ENCODE results near the gene CFAP54. TPM values are rescaled to one million over a fixed set of nuclear protein-coding genes. Genes with fewer than 3 reads are reported as not detected.

CFAP54 gene
- total and polyA plus RNA-seq, 2 donors (not counting 1 experiment from before 2014, with no cell fraction given), result 0.93 to 7.1 TPM

GRCh38 chr12:96548384-96548783, 59.0 kb downstream of the CFAP54 start:
- TF ChIP-seq EZH2 (IDR thresholded peaks at IDR 0.05; ENCODE audit: low read length, missing control alignments) (no peak), CTCF (conservative IDR thresholded peaks at IDR 0.05 in 1 of 2, IDR thresholded peaks at IDR 0.05 in 1 of 2; ENCODE audit: low read depth in 1 of 2, low read length in 2 of 2) (no peak)
- Histone ChIP-seq H3K9ac (ENCODE audit: insufficient read depth, low read length) (no peak overlapping the region), H3K79me2 (ENCODE audit: control insufficient read depth, insufficient read depth, low read length) (no peaks in the 10 kb centered on the region), H3K27me3 (ENCODE audit: control insufficient read depth, insufficient read depth, low read length) (no peaks in the 10 kb centered on the region), H3K9me3 (ENCODE audit: control insufficient read depth, insufficient read depth, low read depth, low read length) (no peaks in the 10 kb centered on the region), H3K4me1 (ENCODE audit: control insufficient read depth, extremely low read depth, insufficient read depth, low read length) (no peaks in the 10 kb centered on the region), H4K20me1 (ENCODE audit: control insufficient read depth, extremely low read depth, insufficient read depth, low read length) (no peaks in the 10 kb centered on the region), H3K4me3 (replicated peaks in 1 of 4; ENCODE audit: control extremely low read depth in 1 of 4, insufficient read depth in 1 of 4, low read depth in 3 of 4, low read length in 4 of 4) (no peak overlapping the region), H3K36me3 (ENCODE audit: control insufficient read depth, insufficient read depth, low read length) (no peaks in the 10 kb centered on the region), H2AFZ (ENCODE audit: low read length) (no peak overlapping the region), H3K27ac (ENCODE audit: insufficient read depth, low read length) (no peak overlapping the region), H3K4me2 (ENCODE audit: extremely low read depth, insufficient read depth, low read length) (no peak overlapping the region)
- no peak for DNase-seq (ENCODE audit: low read depth in 2 of 2)

- H3K4me1 ChIP-seq (ENCODE audit: control insufficient read depth, extremely low read depth, insufficient read depth, low read length), result no peaks in the 10 kb centered on the region
- H2AFZ ChIP-seq (ENCODE audit: low read length), result no peak overlapping the region
- DNase-seq (ENCODE audit: low read depth in 2 of 2), result no peak
- H3K4me2 ChIP-seq (ENCODE audit: extremely low read depth, insufficient read depth, low read length), result no peak overlapping the region
- H4K20me1 ChIP-seq (ENCODE audit: control insufficient read depth, extremely low read depth, insufficient read depth, low read length), result no peaks in the 10 kb centered on the region
- H3K27ac ChIP-seq (ENCODE audit: insufficient read depth, low read length), result no peak overlapping the region
- no peaks in the 10 kb centered on the region for H3K27me3 ChIP-seq (ENCODE audit: control insufficient read depth, insufficient read depth, low read length)
- H3K9ac ChIP-seq (ENCODE audit: insufficient read depth, low read length), result no peak overlapping the region
- no peaks in the 10 kb centered on the region for H3K79me2 ChIP-seq (ENCODE audit: control insufficient read depth, insufficient read depth, low read length)
- TF ChIP-seq EZH2 (IDR thresholded peaks at IDR 0.05; ENCODE audit: low read length, missing control alignments) (no peak), CTCF (conservative IDR thresholded peaks at IDR 0.05 in 1 of 2, IDR thresholded peaks at IDR 0.05 in 1 of 2; ENCODE audit: low read depth in 1 of 2, low read length in 2 of 2) (no peak)
- no peak overlapping the region for H3K4me3 ChIP-seq (replicated peaks in 1 of 4; ENCODE audit: control extremely low read depth in 1 of 4, insufficient read depth in 1 of 4, low read depth in 3 of 4, low read length in 4 of 4)
- H3K36me3 ChIP-seq (ENCODE audit: control insufficient read depth, insufficient read depth, low read length), result no peaks in the 10 kb centered on the region
- no peaks in the 10 kb centered on the region for H3K9me3 ChIP-seq (ENCODE audit: control insufficient read depth, insufficient read depth, low read depth, low read length)
Observed at GRCh38 chr12:96549341-96549740, 60.0 kb downstream of the CFAP54 start.

DNA sequence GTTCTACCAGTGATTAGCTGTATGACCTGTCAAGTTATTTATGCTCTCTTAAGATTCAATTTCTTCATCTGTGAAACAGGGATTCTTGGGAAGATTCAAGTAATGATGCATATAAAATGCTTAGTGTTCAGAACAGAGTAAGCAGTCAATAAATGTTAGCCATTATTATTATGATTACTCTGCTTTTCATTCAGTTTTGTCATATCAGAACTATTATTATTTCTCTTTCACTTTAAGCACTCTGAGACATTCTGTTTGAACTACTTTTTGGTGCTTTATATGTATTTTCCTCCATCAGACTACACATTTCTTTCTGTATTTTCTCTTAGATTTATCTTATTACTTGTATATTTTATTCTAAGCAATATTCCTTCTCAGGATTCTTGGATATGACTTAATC, 81.2 kb downstream of the CFAP54 start:
- H4K20me1 ChIP-seq (ENCODE audit: control insufficient read depth, extremely low read depth, insufficient read depth, low read length), result no peaks in the 10 kb centered on the region

More for the DNA sequence above, 81.2 kb downstream of the CFAP54 start:
- H3K27me3 ChIP-seq (ENCODE audit: control insufficient read depth, insufficient read depth, low read length), result no peaks in the 10 kb centered on the region
- TF ChIP-seq CTCF (conservative IDR thresholded peaks at IDR 0.05 in 1 of 2, IDR thresholded peaks at IDR 0.05 in 1 of 2; ENCODE audit: low read depth in 1 of 2, low read length in 2 of 2) (no peak), EZH2 (IDR thresholded peaks at IDR 0.05; ENCODE audit: low read length, missing control alignments) (no peak)
- H3K9ac ChIP-seq (ENCODE audit: insufficient read depth, low read length), result no peak overlapping the region
- H3K36me3 ChIP-seq (ENCODE audit: control insufficient read depth, insufficient read depth, low read length), result no peaks in the 10 kb centered on the region
- no peak for DNase-seq (ENCODE audit: low read depth in 2 of 2)
- H3K4me2 ChIP-seq (ENCODE audit: extremely low read depth, insufficient read depth, low read length), result no peak overlapping the region
- no peaks in the 10 kb centered on the region for H3K4me1 ChIP-seq (ENCODE audit: control insufficient read depth, extremely low read depth, insufficient read depth, low read length)
- H3K27ac ChIP-seq (ENCODE audit: insufficient read depth, low read length), result no peak overlapping the region
- H3K79me2 ChIP-seq (ENCODE audit: control insufficient read depth, insufficient read depth, low read length), result no peaks in the 10 kb centered on the region
- no peak overlapping the region for H3K4me3 ChIP-seq (replicated peaks in 1 of 4; ENCODE audit: control extremely low read depth in 1 of 4, insufficient read depth in 1 of 4, low read depth in 3 of 4, low read length in 4 of 4)
- no peak overlapping the region for H2AFZ ChIP-seq (ENCODE audit: low read length)
- H3K9me3 ChIP-seq (ENCODE audit: control insufficient read depth, insufficient read depth, low read depth, low read length), result no peaks in the 10 kb centered on the region

Measured in fibroblast of lung (primary cell).